GM10266 (cell line): ENCODE results near the gene GABRB1.

Source experiments
- DNase-seq: peaks from one replicate; pipeline ENCODE4 v3.0.0; 2012; ENCODE audit errors: extremely low spot score
- TF ChIP-seq, protein P1 (sequence below): IDR thresholded peaks from 2 replicates; pipeline ENCODE4 v1.5.1; 2012; ENCODE audit warnings: mild to moderate bottlenecking, low read depth; ENCODE audit not compliant: control insufficient read depth, insufficient read depth; ENCODE audit errors: missing control alignments

Gene GABRB1

DNA sequence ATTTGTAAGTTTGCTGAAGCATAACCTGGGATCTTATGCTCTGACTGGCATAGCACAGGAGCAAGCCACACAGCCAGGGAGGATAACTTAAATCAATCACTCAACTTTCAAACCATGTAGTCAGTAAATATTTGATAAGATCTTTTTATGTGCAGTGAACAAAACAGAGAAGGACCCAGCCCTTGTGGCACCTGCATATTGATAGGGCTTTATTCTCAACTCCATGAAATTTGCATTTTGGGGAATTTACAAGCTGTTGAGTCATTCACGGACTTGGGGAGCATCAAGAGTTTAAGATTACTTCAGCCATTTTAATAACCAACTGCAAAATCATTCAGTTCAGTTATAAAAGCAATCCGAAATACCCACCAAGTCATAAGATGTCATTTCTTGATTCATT lies 309.5 kb downstream of the GABRB1 start:
- TF ChIP-seq, protein P1, sequence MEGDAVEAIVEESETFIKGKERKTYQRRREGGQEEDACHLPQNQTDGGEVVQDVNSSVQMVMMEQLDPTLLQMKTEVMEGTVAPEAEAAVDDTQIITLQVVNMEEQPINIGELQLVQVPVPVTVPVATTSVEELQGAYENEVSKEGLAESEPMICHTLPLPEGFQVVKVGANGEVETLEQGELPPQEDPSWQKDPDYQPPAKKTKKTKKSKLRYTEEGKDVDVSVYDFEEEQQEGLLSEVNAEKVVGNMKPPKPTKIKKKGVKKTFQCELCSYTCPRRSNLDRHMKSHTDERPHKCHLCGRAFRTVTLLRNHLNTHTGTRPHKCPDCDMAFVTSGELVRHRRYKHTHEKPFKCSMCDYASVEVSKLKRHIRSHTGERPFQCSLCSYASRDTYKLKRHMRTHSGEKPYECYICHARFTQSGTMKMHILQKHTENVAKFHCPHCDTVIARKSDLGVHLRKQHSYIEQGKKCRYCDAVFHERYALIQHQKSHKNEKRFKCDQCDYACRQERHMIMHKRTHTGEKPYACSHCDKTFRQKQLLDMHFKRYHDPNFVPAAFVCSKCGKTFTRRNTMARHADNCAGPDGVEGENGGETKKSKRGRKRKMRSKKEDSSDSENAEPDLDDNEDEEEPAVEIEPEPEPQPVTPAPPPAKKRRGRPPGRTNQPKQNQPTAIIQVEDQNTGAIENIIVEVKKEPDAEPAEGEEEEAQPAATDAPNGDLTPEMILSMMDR = no peak
- DNase-seq = no peak

DNA sequence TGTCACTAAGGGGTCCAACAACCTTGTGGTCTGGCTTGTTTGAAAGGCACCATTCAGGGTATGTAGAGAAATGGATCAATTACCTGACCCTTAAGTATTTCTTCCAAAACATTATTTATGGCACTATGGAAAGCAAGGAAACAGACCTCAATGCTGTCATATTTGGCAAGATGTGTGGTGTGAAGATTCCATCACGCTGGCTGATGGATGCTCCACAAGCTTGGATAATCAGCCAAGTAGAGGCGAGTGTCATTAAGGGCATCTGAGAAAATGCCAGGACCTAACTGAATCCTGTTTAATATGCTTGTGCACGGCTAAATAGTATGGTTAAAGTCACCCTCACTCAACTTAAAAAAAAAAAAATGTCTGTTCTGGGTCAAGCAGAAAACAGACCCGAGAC lies 311.4 kb downstream of the GABRB1 start:
- TF ChIP-seq, protein P1 = no peak

DNA sequence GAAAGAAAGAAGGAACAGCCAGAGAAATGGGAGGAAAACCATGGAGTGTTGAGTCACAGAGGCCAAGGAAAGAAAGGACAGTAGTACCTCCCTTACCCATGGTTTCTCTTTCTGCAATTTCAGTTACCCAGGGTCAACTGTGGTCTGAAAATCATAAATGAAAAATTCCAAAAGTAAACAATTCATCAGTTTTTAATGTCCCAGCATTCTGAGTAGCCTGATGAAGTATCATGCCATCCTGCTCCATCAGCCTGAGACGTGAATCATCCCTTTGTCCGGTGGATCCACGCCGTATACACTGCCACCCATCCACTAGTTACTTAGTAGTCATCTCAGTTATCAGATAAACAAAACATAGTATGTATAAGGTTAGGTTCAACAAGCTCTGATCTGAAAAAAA lies 318.0 kb downstream of the GABRB1 start:
- TF ChIP-seq, protein P1 = no peak

More for the DNA sequence above, 311.4 kb downstream of the GABRB1 start:
- no peak for DNase-seq

DNA sequence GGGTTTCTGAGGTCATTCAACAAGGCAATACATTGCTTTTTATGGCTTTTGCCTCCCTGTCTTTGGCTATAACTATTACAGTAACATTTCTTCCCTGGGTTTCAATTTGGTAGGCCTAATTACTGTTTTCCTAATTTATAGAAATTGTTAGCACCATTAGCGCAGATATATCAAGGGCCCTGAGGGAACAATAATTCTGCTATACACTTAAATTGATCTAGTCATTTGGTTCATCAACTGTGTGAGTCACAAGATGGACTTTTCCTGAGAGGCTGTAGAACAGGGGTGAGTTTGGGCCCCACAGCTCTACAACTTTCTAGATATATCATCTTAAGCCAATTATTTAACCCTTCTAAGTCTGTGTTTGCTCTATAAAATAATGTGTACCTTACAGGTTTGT lies 324.2 kb downstream of the GABRB1 start:
- DNase-seq = no peak
- TF ChIP-seq, protein P1 = no peak

More for the DNA sequence above, 318.0 kb downstream of the GABRB1 start:
- DNase-seq = no peak

DNA sequence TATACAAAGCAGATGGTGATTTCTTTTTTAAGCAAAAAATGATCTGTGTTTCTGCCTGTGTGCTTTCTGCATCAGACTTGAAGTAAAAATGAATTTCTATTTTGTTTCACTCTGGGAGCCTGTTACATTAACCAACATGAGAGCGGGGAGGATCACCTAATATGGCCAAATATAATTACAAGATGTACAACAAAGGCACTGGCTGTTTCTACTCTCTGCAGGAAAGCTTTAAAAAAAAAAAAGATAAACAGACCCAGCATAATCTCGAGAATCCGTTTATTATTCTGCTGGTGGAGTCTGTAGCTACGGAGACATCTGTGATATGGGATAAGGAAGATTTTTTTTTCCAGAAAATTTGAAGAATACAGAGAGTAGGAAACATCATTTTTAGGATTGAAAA lies 328.5 kb downstream of the GABRB1 start:
- no peak for DNase-seq
- TF ChIP-seq, protein P1 = no peak

DNA sequence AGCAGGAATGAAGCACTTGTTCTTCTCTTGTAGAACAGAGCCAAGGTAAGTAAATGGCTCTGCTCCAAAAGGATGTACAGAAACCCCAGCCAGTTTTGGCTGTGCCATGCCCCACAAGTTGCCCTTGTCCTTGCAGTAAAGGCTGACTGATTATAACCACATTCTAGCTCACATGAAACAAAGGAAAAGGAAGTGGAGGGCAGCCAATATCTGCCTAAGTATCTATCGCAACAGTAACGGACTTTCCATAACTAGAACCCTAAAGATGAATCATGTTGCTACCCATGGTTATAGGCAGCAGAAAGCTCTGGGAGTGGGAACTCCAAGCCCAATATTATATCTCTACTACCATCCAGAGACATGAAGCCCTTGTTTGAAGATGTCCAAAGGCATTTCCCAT lies 336.4 kb downstream of the GABRB1 start:
- DNase-seq = no peak
- TF ChIP-seq, protein P1 = no peak

DNA sequence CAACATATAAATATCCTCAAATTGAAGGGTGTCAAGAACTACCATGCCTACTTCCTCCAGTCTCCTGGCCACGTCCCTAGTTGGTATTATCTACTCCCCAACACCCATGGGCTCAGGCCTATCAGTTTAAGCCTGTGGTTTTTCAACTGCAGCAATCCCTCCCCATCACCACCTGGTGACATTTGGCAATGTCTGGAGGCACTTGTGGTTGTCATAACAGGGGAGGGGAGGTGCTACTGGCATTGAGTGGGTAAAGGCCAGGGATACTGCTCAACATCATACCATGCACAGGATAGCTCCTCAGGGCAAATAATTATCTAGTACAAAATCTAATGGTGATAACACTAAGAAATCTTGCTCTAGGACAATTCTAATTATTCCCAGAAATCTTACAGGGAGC lies 336.8 kb downstream of the GABRB1 start:
- DNase-seq = no peak
- TF ChIP-seq, protein P1 = no peak
